HS-27A (cell line): ENCODE results near the gene GP5.

Source experiments
- DNase-seq: peaks from one replicate; pipeline ENCODE4 v3.0.0-alpha.2; 2012; ENCODE audit warnings: low read depth, missing footprints

The GP5 gene

GRCh38 chr3:194396859-194397756 lies 2.0 kb downstream of the GP5 start:
- no peak for DNase-seq

- no peak for DNase-seq
These were observed 2.6 kb downstream of the GP5 start for GRCh38 chr3:194396539-194396858.

- DNase-seq, result no peak
These were observed 3.1 kb downstream of the GP5 start for GRCh38 chr3:194395778-194396538.

- DNase-seq, result no peak
These were observed 3.9 kb downstream of the GP5 start for GRCh38 chr3:194395212-194395611.

GRCh38 chr3:194392576-194392975 lies 6.5 kb downstream of the GP5 start:
- no peak for DNase-seq

GRCh38 chr3:194390835-194391234 lies 8.2 kb downstream of the GP5 start:
- no peak for DNase-seq

- DNase-seq, result no peak
These were observed 9.8 kb downstream of the GP5 start for GRCh38 chr3:194389269-194389668.

- no peak for DNase-seq
These were observed 11.1 kb downstream of the GP5 start for GRCh38 chr3:194387926-194388418.

GRCh38 chr3:194387276-194387675 lies 11.8 kb downstream of the GP5 start:
- DNase-seq, result no peak

GRCh38 chr3:194386648-194387047 lies 12.4 kb downstream of the GP5 start:
- DNase-seq, result no peak

- DNase-seq, result no peak
These were observed 13.0 kb downstream of the GP5 start for GRCh38 chr3:194386066-194386465.

- DNase-seq, result no peak
These were observed 14.5 kb downstream of the GP5 start for GRCh38 chr3:194384569-194385001.

GRCh38 chr3:194384156-194384555 lies 14.9 kb downstream of the GP5 start:
- DNase-seq, result no peak

GRCh38 chr3:194383276-194383940 lies 15.7 kb downstream of the GP5 start:
- DNase-seq, result no peak

GRCh38 chr3:194382892-194383223 lies 16.2 kb downstream of the GP5 start:
- no peak for DNase-seq

- no peak for DNase-seq
These were observed 16.7 kb downstream of the GP5 start for GRCh38 chr3:194382196-194382891.

- DNase-seq, result no peak
These were observed 17.6 kb downstream of the GP5 start for GRCh38 chr3:194381460-194381875.

- no peak for DNase-seq
These were observed 18.7 kb downstream of the GP5 start for GRCh38 chr3:194380326-194380725.

GRCh38 chr3:194379651-194380050 lies 19.4 kb downstream of the GP5 start:
- DNase-seq, result no peak

- no peak for DNase-seq
These were observed 19.8 kb downstream of the GP5 start for GRCh38 chr3:194379231-194379630.

- DNase-seq, result no peak
These were observed 21.4 kb downstream of the GP5 start for GRCh38 chr3:194377708-194378107.

GRCh38 chr3:194376241-194376560 lies 22.9 kb downstream of the GP5 start:
- DNase-seq, result no peak
